Measurements from ENCODE around the gene PALB2. TPM values are rescaled to one million over a fixed set of nuclear protein-coding genes. Genes with fewer than 3 reads are reported as not detected.

PALB2 gene
- total RNA-seq = 14.0 and 14.9 TPM in 2 replicates
- long read RNA-seq, full-length matches to known transcripts = 17 of 40 reads
- long read RNA-seq, partial matches to known transcripts = 18 of 40 reads
- long read RNA-seq, other reads (novel, unspliced or antisense) = 5 of 40 reads

- H3K36me3 Mint-ChIP-seq (ENCODE audit: unreplicated experiment) = peaks cover 14% of the 10 kb centered on the region
- H3K27me3 Mint-ChIP-seq (ENCODE audit: unreplicated experiment) = no peaks in the 10 kb centered on the region
- no peak for TF ChIP-seq CTCF (IDR thresholded peaks at IDR 0.05)
- peak within 1 kb of the TSS; percentile 99 for H3K4me3 Mint-ChIP-seq (ENCODE audit: unreplicated experiment)
- peak within 1 kb of the TSS; percentile 97 for H3K27ac Mint-ChIP-seq (ENCODE audit: unreplicated experiment)
- no peaks in the 10 kb centered on the region for H3K9me3 Mint-ChIP-seq (ENCODE audit: unreplicated experiment)
- DNase-seq (ENCODE audit: extremely low spot score, unreplicated experiment) = peak; percentile 97
- H3K4me1 Mint-ChIP-seq (ENCODE audit: unreplicated experiment) = peaks cover 26% of the 10 kb centered on the region
Measured at GRCh38 chr16:23640931-23641765, at the start of gene PALB2, which contains the start of gene DCTN5. PALB2 (minus strand) TSS chr16:23641310; CDS start chr16:23641157, 153 bp downstream. DCTN5 (plus strand) TSS chr16:23641466; CDS start chr16:23641543, 77 bp downstream.

- Mint-ChIP-seq H3K36me3 (ENCODE audit: unreplicated experiment) (peaks cover 29% of the 10 kb centered on the region), H3K4me1 (ENCODE audit: unreplicated experiment) (peaks cover 6% of the 10 kb centered on the region), H3K9me3 (ENCODE audit: unreplicated experiment) (no peaks in the 10 kb centered on the region), H3K27ac (ENCODE audit: unreplicated experiment) (no peak overlapping the region), H3K27me3 (ENCODE audit: unreplicated experiment) (no peaks in the 10 kb centered on the region), H3K4me3 (ENCODE audit: unreplicated experiment) (no peak overlapping the region)
- DNase-seq (ENCODE audit: extremely low spot score, unreplicated experiment) = no peak
- no peak for TF ChIP-seq CTCF (IDR thresholded peaks at IDR 0.05)
Measured at GRCh38 chr16:23689442-23690187, 48.5 kb upstream of the PALB2 start.

DNA sequence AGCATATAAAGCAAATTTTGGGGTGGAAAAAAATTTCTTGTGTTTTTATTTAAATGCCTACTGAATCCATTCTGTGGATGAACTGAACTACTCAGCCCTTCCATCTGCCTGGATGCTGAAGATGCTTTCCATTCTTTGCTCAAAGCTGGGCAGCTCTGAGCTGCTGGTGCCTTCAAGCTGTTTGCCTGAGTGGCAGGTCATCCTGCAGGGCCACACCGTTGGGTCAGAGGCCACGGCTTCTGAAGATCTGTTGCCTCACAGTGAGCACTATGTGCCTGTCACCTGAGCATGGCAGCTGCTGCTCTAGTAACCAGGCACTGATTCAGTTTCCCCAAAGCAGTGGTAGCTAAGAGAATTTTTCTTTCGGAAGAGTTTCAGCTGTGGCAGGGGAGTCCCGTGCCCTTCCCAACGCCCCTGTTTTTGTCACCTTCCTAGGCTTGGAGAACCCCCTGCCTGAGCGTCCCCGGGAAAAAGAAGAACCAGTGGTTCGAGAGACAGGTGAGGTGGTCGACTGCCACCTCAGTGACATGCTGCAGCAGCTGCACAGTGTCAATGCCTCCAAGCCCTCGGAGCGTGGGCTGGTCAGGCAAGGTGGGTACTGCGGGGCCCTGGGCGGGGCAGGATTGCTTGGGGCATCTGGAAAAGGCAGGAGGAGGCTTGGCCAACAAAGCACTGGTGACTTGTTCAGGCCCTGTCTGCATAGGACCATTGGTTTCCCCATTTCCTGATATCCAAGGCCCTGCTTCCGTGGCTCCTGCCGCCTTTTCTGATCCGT, 46.1 kb upstream of the PALB2 start:
- H3K9me3 Mint-ChIP-seq (ENCODE audit: unreplicated experiment) = no peaks in the 10 kb centered on the region
- no peak for TF ChIP-seq CTCF (IDR thresholded peaks at IDR 0.05)
- no peak overlapping the region for H3K27ac Mint-ChIP-seq (ENCODE audit: unreplicated experiment)
- H3K4me1 Mint-ChIP-seq (ENCODE audit: unreplicated experiment) = peaks cover 2% of the 10 kb centered on the region
- H3K36me3 Mint-ChIP-seq (ENCODE audit: unreplicated experiment) = peaks cover 29% of the 10 kb centered on the region
- no peaks in the 10 kb centered on the region for H3K27me3 Mint-ChIP-seq (ENCODE audit: unreplicated experiment)
- DNase-seq (ENCODE audit: extremely low spot score, unreplicated experiment) = no peak
- H3K4me3 Mint-ChIP-seq (ENCODE audit: unreplicated experiment) = no peak overlapping the region

DNA sequence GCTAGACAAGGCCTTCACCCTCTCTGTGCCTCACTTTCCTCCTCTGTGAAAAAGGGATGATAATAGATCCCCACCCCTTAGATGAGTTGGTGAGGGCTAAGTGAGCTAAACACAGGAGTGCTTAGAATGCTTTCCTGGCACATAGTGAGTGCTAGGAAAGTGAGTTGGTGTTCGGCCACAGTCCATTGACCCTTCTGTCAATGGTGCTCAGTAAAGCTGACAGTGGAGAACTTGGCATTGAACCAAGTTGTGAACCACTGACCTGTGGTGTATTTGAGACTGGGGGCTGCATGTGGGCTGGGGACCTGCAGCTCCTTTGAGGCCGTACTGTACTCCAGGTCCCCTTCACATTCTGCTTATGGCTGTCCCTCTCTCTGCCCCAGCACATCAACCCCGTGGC, 42.4 kb upstream of the PALB2 start:
- no peaks in the 10 kb centered on the region for H3K27me3 Mint-ChIP-seq (ENCODE audit: unreplicated experiment)
- H3K36me3 Mint-ChIP-seq (ENCODE audit: unreplicated experiment) = peaks cover 22% of the 10 kb centered on the region
- TF ChIP-seq CTCF (IDR thresholded peaks at IDR 0.05) = no peak
- peaks cover 24% of the 10 kb centered on the region for H3K4me1 Mint-ChIP-seq (ENCODE audit: unreplicated experiment)
- H3K4me3 Mint-ChIP-seq (ENCODE audit: unreplicated experiment) = no peak overlapping the region
- H3K9me3 Mint-ChIP-seq (ENCODE audit: unreplicated experiment) = no peaks in the 10 kb centered on the region
- no peak for DNase-seq (ENCODE audit: extremely low spot score, unreplicated experiment)
- H3K27ac Mint-ChIP-seq (ENCODE audit: unreplicated experiment) = no peak overlapping the region

All from osteocyte (in vitro differentiated cells).